HEK293T (cell line): Measurements from ENCODE around the gene HS3ST3A1.

Experiments used
- CTCF ChIA-PET: fragments of 350-600 bp; formaldehyde crosslinking; extraction: SDS; loops from one replicate; lab custom pipeline; 2021; ENCODE audit warnings: antibody characterized with exemption, inconsistent platforms; lab: Yijun Ruan, JAX
- POLR2A ChIA-PET: fragments of 350-600 bp; formaldehyde crosslinking; extraction: SDS; loops from one replicate; lab custom pipeline; 2020; ENCODE audit warnings: antibody characterized with exemption, inconsistent platforms; lab: Yijun Ruan, JAX
- DNase-seq: peaks from one replicate; pipeline ENCODE4 v3.0.0; 2012; ENCODE audit warnings: mixed read lengths; ENCODE audit errors: extremely low spot score
- ARNT ChIP-seq: fragments of 450-650 bp; IDR thresholded peaks from 2 replicates; pipeline ENCODE4 v1.6.1; 2017; ENCODE audit warnings: mild to moderate bottlenecking
- BHLHE40 ChIP-seq: fragments of 450-650 bp; IDR thresholded peaks from 2 replicates; pipeline ENCODE4 v1.6.1; 2016; ENCODE audit warnings: mild to moderate bottlenecking, moderate library complexity, borderline replicate concordance
- CTBP1 ChIP-seq: fragments of 450-650 bp; IDR thresholded peaks from 2 replicates; pipeline ENCODE4 v1.6.1; 2016; ENCODE audit warnings: borderline replicate concordance
- ELF4 ChIP-seq: fragments of 450-650 bp; IDR thresholded peaks from 2 replicates; pipeline ENCODE4 v1.6.1; 2017; ENCODE audit warnings: antibody characterized with exemption
- FOXA1 ChIP-seq: fragments of 450-650 bp; IDR thresholded peaks from 2 replicates; pipeline ENCODE4 v1.6.1; 2016; ENCODE audit warnings: mild to moderate bottlenecking
- FOXK2 ChIP-seq: fragments of 450-650 bp; IDR thresholded peaks from 2 replicates; pipeline ENCODE4 v1.6.1; 2016; ENCODE audit warnings: mild to moderate bottlenecking
- FOXM1 ChIP-seq: fragments of 450-650 bp; IDR thresholded peaks from 2 replicates; pipeline ENCODE4 v1.6.1; 2017; ENCODE audit warnings: mild to moderate bottlenecking, borderline replicate concordance
- HDGF ChIP-seq: fragments of 450-650 bp; IDR thresholded peaks from 2 replicates; pipeline ENCODE4 v1.6.1; 2017; ENCODE audit warnings: antibody characterized with exemption, borderline replicate concordance
- L3MBTL2 ChIP-seq: fragments of 450-650 bp; conservative IDR thresholded peaks from 2 replicates; pipeline ENCODE4 v1.6.1; 2016; ENCODE audit warnings: mild to moderate bottlenecking
- LEF1 ChIP-seq: fragments of 450-650 bp; IDR thresholded peaks from 2 replicates; pipeline ENCODE4 v1.6.1; 2017; ENCODE audit warnings: mild to moderate bottlenecking, borderline replicate concordance
- NFRKB ChIP-seq: fragments of 450-650 bp; IDR thresholded peaks from 2 replicates; pipeline ENCODE4 v1.6.1; 2016; ENCODE audit warnings: mild to moderate bottlenecking, moderate library complexity
- PKNOX1 ChIP-seq: fragments of 450-650 bp; IDR thresholded peaks from 2 replicates; pipeline ENCODE4 v1.6.1; 2016
- SP1 ChIP-seq: fragments of 450-650 bp; IDR thresholded peaks from 2 replicates; pipeline ENCODE4 v1.6.1; 2017
- SUZ12 ChIP-seq: fragments of 450-650 bp; IDR thresholded peaks from 2 replicates; pipeline ENCODE4 v1.6.1; 2016; ENCODE audit warnings: mild to moderate bottlenecking
- TARDBP ChIP-seq: fragments of 450-650 bp; IDR thresholded peaks from 2 replicates; pipeline ENCODE4 v1.6.1; 2016
- ZNF384 ChIP-seq: fragments of 450-650 bp; IDR thresholded peaks from 2 replicates; pipeline ENCODE4 v1.6.1; 2016

Gene HS3ST3A1

GRCh38 chr17:13582776-13583547 is 18.8 kb downstream of the HS3ST3A1 start:
- POLR2A ChIA-PET = no interaction called here
- no peak for DNase-seq
- no peak for TF ChIP-seq SUZ12
- no peak for TF ChIP-seq ARNT
- no peak for TF ChIP-seq FOXM1
- TF ChIP-seq ZNF384 = no peak
- TF ChIP-seq CTBP1 = no peak
- no peak for TF ChIP-seq SP1
- no peak for TF ChIP-seq BHLHE40
- no peak for TF ChIP-seq ELF4
- no peak for TF ChIP-seq L3MBTL2
- TF ChIP-seq PKNOX1 = no peak
- no peak for TF ChIP-seq FOXA1
- no peak for TF ChIP-seq LEF1
- TF ChIP-seq NFRKB = no peak
- TF ChIP-seq FOXK2 = no peak
- no peak for TF ChIP-seq HDGF
- no peak for TF ChIP-seq TARDBP
- CTCF ChIA-PET = no interaction called here

GRCh38 chr17:13581925-13582324 is 19.8 kb downstream of the HS3ST3A1 start:
- ChIA-PET CTCF (no interaction called here), POLR2A (no interaction called here)
- no peak for DNase-seq
- TF ChIP-seq L3MBTL2 = no peak
- TF ChIP-seq HDGF = no peak
- TF ChIP-seq BHLHE40 = no peak
- TF ChIP-seq FOXK2 = no peak
- TF ChIP-seq NFRKB = no peak
- TF ChIP-seq ARNT = no peak
- TF ChIP-seq ZNF384 = no peak
- no peak for TF ChIP-seq TARDBP
- TF ChIP-seq CTBP1 = no peak
- TF ChIP-seq FOXM1 = no peak
- TF ChIP-seq LEF1 = no peak
- no peak for TF ChIP-seq FOXA1
- TF ChIP-seq ELF4 = no peak
- TF ChIP-seq SUZ12 = no peak
- TF ChIP-seq PKNOX1 = no peak

- POLR2A ChIA-PET = no interaction called here
- CTCF ChIA-PET = no interaction called here
- no peak for DNase-seq
- TF ChIP-seq LEF1 = no peak
- no peak for TF ChIP-seq TARDBP
- TF ChIP-seq ARNT = no peak
- TF ChIP-seq FOXA1 = no peak
- no peak for TF ChIP-seq L3MBTL2
- TF ChIP-seq FOXK2 = no peak
- TF ChIP-seq SP1 = no peak
- no peak for TF ChIP-seq FOXM1
- no peak for TF ChIP-seq PKNOX1
- TF ChIP-seq NFRKB = no peak
- no peak for TF ChIP-seq HDGF
- no peak for TF ChIP-seq CTBP1
- no peak for TF ChIP-seq ELF4
- no peak for TF ChIP-seq ZNF384
- no peak for TF ChIP-seq BHLHE40
- no peak for TF ChIP-seq SUZ12
These were observed 20.9 kb downstream of the HS3ST3A1 start for GRCh38 chr17:13580790-13581189.

GRCh38 chr17:13576661-13577526 is 24.8 kb downstream of the HS3ST3A1 start:
- ChIA-PET POLR2A (no interaction called here), CTCF (no interaction called here)
- TF ChIP-seq PKNOX1 (no peak), FOXA1 (no peak), L3MBTL2 (no peak), ELF4 (no peak), FOXK2 (no peak), NFRKB (no peak), FOXM1 (no peak), SUZ12 (no peak), ZNF384 (no peak)
- DNase-seq = no peak

GRCh38 chr17:13575922-13576419 is 25.8 kb downstream of the HS3ST3A1 start:
- ChIA-PET POLR2A (interaction anchor here (0.8 kb wide), 1 partner anchor 725 kb away, joined by 4 read pairs; the partner anchor contains the start of gene HS3ST3B1), CTCF (interaction anchor here (1.1 kb wide), 1 partner anchor 13 kb away, joined by 3 read pairs; no protein-coding TSS in a partner anchor)
- no peak for TF ChIP-seq BHLHE40
- no peak for TF ChIP-seq ELF4
- TF ChIP-seq ZNF384 = no peak
- no peak for TF ChIP-seq FOXK2
- no peak for DNase-seq
